Activated CD4-positive, alpha-beta memory T cell treated with anti-CD3 and anti-CD28 coated beads for 36 hours (primary cell): ENCODE measurements around the gene PPP1R15B. TPM values are rescaled to one million over a fixed set of nuclear protein-coding genes. Genes with fewer than 3 reads are reported as not detected.

Experiments
- CTCF ChIA-PET: fragments of 350-600 bp; sonication (Branson Sonifier 250); formaldehyde crosslinking; loops from one replicate; lab custom pipeline; 2021; ENCODE audit warnings: antibody characterized with exemption, inconsistent platforms; lab: Charles Lee
- POLR2A ChIA-PET: fragments of 350-600 bp; sonication (Branson Sonifier 250); formaldehyde crosslinking; loops from one replicate; lab custom pipeline; 2021; ENCODE audit warnings: antibody characterized with exemption; lab: Charles Lee
- DNase-seq: peaks from one replicate; pipeline ENCODE4 v3.0.0-alpha.2; 2020
- H3K27ac Mint-ChIP-seq: one replicate; pipeline ENCODE4 v1.8.0; 2021; ENCODE audit warnings: mixed read lengths
- H3K27me3 Mint-ChIP-seq: one replicate; pipeline ENCODE4 v1.8.0; 2021; ENCODE audit warnings: mixed read lengths
- H3K36me3 Mint-ChIP-seq: one replicate; pipeline ENCODE4 v1.8.0; 2021; ENCODE audit warnings: mixed read lengths
- H3K4me1 Mint-ChIP-seq: one replicate; pipeline ENCODE4 v1.8.0; 2021; ENCODE audit warnings: low read depth, mixed read lengths
- H3K4me3 Mint-ChIP-seq: one replicate; pipeline ENCODE4 v1.8.0; 2021; ENCODE audit warnings: mild to moderate bottlenecking, mixed read lengths
- H3K9me3 Mint-ChIP-seq: one replicate; pipeline ENCODE4 v1.8.0; 2021; ENCODE audit warnings: mixed read lengths
- intact Hi-C: fragments of 100-400 bp; cut with micrococcal nuclease; formaldehyde crosslinking; loops from one replicate; pipeline ENCODE4 v1.15.1; 2023
- total RNA-seq, 2 experiments: library from RNA; stranded (reverse); gene quantifications; one replicate each; pipeline ENCODE4 v1.2.3, GENCODE V29; 2021

Gene PPP1R15B
- total RNA-seq: 10 to 100 TPM; 54.9 to 57.1 TPM

GRCh38 chr1:204411451-204412204, at the start of gene PPP1R15B:
Gene PPP1R15B (minus strand): TSS chr1:204411817. CDS start chr1:204411411, 406 bp downstream.
- Mint-ChIP-seq H3K4me3 (peak within 1 kb of the TSS; percentile 99), H3K27ac (peak within 1 kb of the TSS; percentile 98), H3K36me3 (peaks cover 46% of the 10 kb centered on the region), H3K9me3 (no peaks in the 10 kb centered on the region), H3K4me1 (peaks cover 12% of the 10 kb centered on the region), H3K27me3 (no peaks in the 10 kb centered on the region)
- POLR2A ChIA-PET: interaction anchor here (1.0 to 1.3 kb wide), 3 partner anchors 13 to 104 kb away, joined by 3 to 6 read pairs (median 4); partner anchors contain the start of gene MDM4
- DNase-seq: peak; percentile 99
- CTCF ChIA-PET: interaction anchor here (1.4 to 5.2 kb wide), 4 partner anchors 13 to 395 kb away, joined by 3 to 84 read pairs (median 15); no protein-coding TSS in a partner anchor
- intact Hi-C loops: loop anchor here (1.0 to 10.0 kb wide), 5 partner anchors 41 to 1604 kb away; partner anchors contain the start of genes KDM5B, ZBED6 and ZC3H11A

- ChIA-PET CTCF (interaction anchor here (1.4 kb wide), 1 partner anchor 13 kb away, joined by 7 read pairs; no protein-coding TSS in a partner anchor), POLR2A (no interaction called here)
- H3K4me3 Mint-ChIP-seq: no peak overlapping the region
- H3K27me3 Mint-ChIP-seq: no peaks in the 10 kb centered on the region
- H3K27ac Mint-ChIP-seq: no peak overlapping the region
- no peaks in the 10 kb centered on the region for H3K9me3 Mint-ChIP-seq
- no peak for DNase-seq
- H3K4me1 Mint-ChIP-seq: peaks cover 49% of the 10 kb centered on the region
- H3K36me3 Mint-ChIP-seq: peaks cover 39% of the 10 kb centered on the region
- intact Hi-C loops: no loop called here
These were observed 48.7 kb upstream of the PPP1R15B start for GRCh38 chr1:204460346-204460745.

GRCh38 chr1:204459706-204460105, 48.1 kb upstream of the PPP1R15B start:
- peaks cover 43% of the 10 kb centered on the region for H3K4me1 Mint-ChIP-seq
- H3K36me3 Mint-ChIP-seq: peaks cover 42% of the 10 kb centered on the region
- no peak overlapping the region for H3K4me3 Mint-ChIP-seq
- CTCF ChIA-PET: no interaction called here
- intact Hi-C loops: no loop called here
- H3K9me3 Mint-ChIP-seq: no peaks in the 10 kb centered on the region
- H3K27me3 Mint-ChIP-seq: no peaks in the 10 kb centered on the region
- POLR2A ChIA-PET: no interaction called here
- no peak overlapping the region for H3K27ac Mint-ChIP-seq
- no peak for DNase-seq

GRCh38 chr1:204457666-204458065, 46.0 kb upstream of the PPP1R15B start:
- no peak for DNase-seq
- Mint-ChIP-seq H3K27ac (peak overlapping the region; percentile 49), H3K27me3 (no peaks in the 10 kb centered on the region), H3K4me3 (no peak overlapping the region), H3K9me3 (no peaks in the 10 kb centered on the region), H3K36me3 (peaks cover 42% of the 10 kb centered on the region), H3K4me1 (peaks cover 36% of the 10 kb centered on the region)
- intact Hi-C loops: no loop called here
- ChIA-PET CTCF (interaction anchor here (1.1 to 5.7 kb wide), 2 partner anchors 12 to 14 kb away, joined by 3 to 33 read pairs; no protein-coding TSS in a partner anchor), POLR2A (no interaction called here)

- Mint-ChIP-seq H3K9me3 (no peaks in the 10 kb centered on the region), H3K27me3 (no peaks in the 10 kb centered on the region), H3K36me3 (peaks cover 41% of the 10 kb centered on the region), H3K27ac (no peak overlapping the region), H3K4me1 (peaks cover 33% of the 10 kb centered on the region), H3K4me3 (no peak overlapping the region)
- CTCF ChIA-PET: interaction anchor here (1.1 to 33.4 kb wide), 3 partner anchors 11 to 44 kb away, joined by 3 to 1224 read pairs (median 33); partner anchors contain the start of gene PIK3C2B
- intact Hi-C loops: no loop called here
- DNase-seq: no peak
- POLR2A ChIA-PET: interaction anchor here (1.0 kb wide), 1 partner anchor 9 kb away, joined by 3 read pairs; no protein-coding TSS in a partner anchor
These were observed 45.3 kb upstream of the PPP1R15B start for GRCh38 chr1:204456826-204457442.

GRCh38 chr1:204455831-204456145, 44.2 kb upstream of the PPP1R15B start:
- no peak overlapping the region for H3K27ac Mint-ChIP-seq
- POLR2A ChIA-PET: no interaction called here
- DNase-seq: no peak

GRCh38 chr1:204455063-204455830, 43.6 kb upstream of the PPP1R15B start:
- H3K36me3 Mint-ChIP-seq: peaks cover 32% of the 10 kb centered on the region
- no peaks in the 10 kb centered on the region for H3K9me3 Mint-ChIP-seq
- H3K27ac Mint-ChIP-seq: peak overlapping the region; percentile 54
- H3K4me1 Mint-ChIP-seq: peaks cover 32% of the 10 kb centered on the region
- no peak overlapping the region for H3K4me3 Mint-ChIP-seq
- ChIA-PET POLR2A (no interaction called here), CTCF (interaction anchor here (1.2 to 33.4 kb wide), 3 partner anchors 9 to 45 kb away, joined by 10 to 1224 read pairs (median 33); partner anchors contain the start of gene PIK3C2B)
- no peaks in the 10 kb centered on the region for H3K27me3 Mint-ChIP-seq
- intact Hi-C loops: no loop called here
- DNase-seq: no peak

More at GRCh38 chr1:204455831-204456145, 44.2 kb upstream of the PPP1R15B start:
- H3K4me3 Mint-ChIP-seq: no peak overlapping the region
- no peaks in the 10 kb centered on the region for H3K27me3 Mint-ChIP-seq
- no peaks in the 10 kb centered on the region for H3K9me3 Mint-ChIP-seq
- peaks cover 34% of the 10 kb centered on the region for H3K36me3 Mint-ChIP-seq
- peaks cover 32% of the 10 kb centered on the region for H3K4me1 Mint-ChIP-seq
- CTCF ChIA-PET: interaction anchor here (0.7 to 33.4 kb wide), 3 partner anchors 10 to 45 kb away, joined by 3 to 1224 read pairs (median 33); partner anchors contain the start of gene PIK3C2B
- intact Hi-C loops: no loop called here

- Mint-ChIP-seq H3K9me3 (no peaks in the 10 kb centered on the region), H3K4me3 (no peak overlapping the region), H3K4me1 (peaks cover 36% of the 10 kb centered on the region), H3K27ac (peak overlapping the region; percentile 54), H3K27me3 (no peaks in the 10 kb centered on the region), H3K36me3 (peaks cover 25% of the 10 kb centered on the region)
- ChIA-PET CTCF (interaction anchor here (1.2 to 33.4 kb wide), 3 partner anchors 9 to 46 kb away, joined by 10 to 1224 read pairs (median 33); partner anchors contain the start of gene PIK3C2B), POLR2A (interaction anchor here (1.5 kb wide), 1 partner anchor 10 kb away, joined by 3 read pairs; no protein-coding TSS in a partner anchor)
- no peak for DNase-seq
- intact Hi-C loops: loop anchor here (5.0 kb wide), 1 partner anchor 42 kb away; the partner anchor contains the start of gene PPP1R15B
These were observed 42.9 kb upstream of the PPP1R15B start for GRCh38 chr1:204454476-204454875.

GRCh38 chr1:204453141-204453772, 41.6 kb upstream of the PPP1R15B start:
- Mint-ChIP-seq H3K4me3 (peak overlapping the region; percentile 65), H3K9me3 (no peaks in the 10 kb centered on the region), H3K36me3 (peaks cover 25% of the 10 kb centered on the region), H3K4me1 (peaks cover 48% of the 10 kb centered on the region), H3K27ac (peak overlapping the region; percentile 88), H3K27me3 (no peaks in the 10 kb centered on the region)
- peak; percentile 89 for DNase-seq
- POLR2A ChIA-PET: interaction anchor here (1.5 to 2.1 kb wide), 2 partner anchors 11 to 41 kb away, joined by 3 to 16 read pairs; partner anchors contain the start of gene PIK3C2B
- CTCF ChIA-PET: interaction anchor here (0.9 to 33.4 kb wide), 6 partner anchors 7 to 54 kb away, joined by 3 to 1224 read pairs (median 6); partner anchors contain the start of gene PIK3C2B
- intact Hi-C loops: loop anchor here (1.0 to 5.0 kb wide), 4 partner anchors 11 to 41 kb away; partner anchors contain the start of genes PIK3C2B and PPP1R15B

- POLR2A ChIA-PET: interaction anchor here (0.9 to 2.1 kb wide), 2 partner anchors 43 kb away, joined by 3 to 16 read pairs; partner anchors contain the start of gene PIK3C2B
- H3K9me3 Mint-ChIP-seq: no peaks in the 10 kb centered on the region
- peak overlapping the region; percentile 77 for H3K27ac Mint-ChIP-seq
These were observed 39.9 kb upstream of the PPP1R15B start for GRCh38 chr1:204451352-204452124.

More at GRCh38 chr1:204451352-204452124, 39.9 kb upstream of the PPP1R15B start:
- CTCF ChIA-PET: interaction anchor here (12.5 to 33.4 kb wide), 2 partner anchors 20 to 49 kb away, joined by 194 to 1224 read pairs; partner anchors contain the start of gene PIK3C2B
- Mint-ChIP-seq H3K27me3 (no peaks in the 10 kb centered on the region), H3K4me1 (peaks cover 59% of the 10 kb centered on the region), H3K36me3 (peaks cover 28% of the 10 kb centered on the region), H3K4me3 (no peak overlapping the region)
- intact Hi-C loops: loop anchor here (2.0 to 5.0 kb wide), 2 partner anchors 21 to 39 kb away; partner anchors contain the start of gene PPP1R15B
- no peak for DNase-seq
